ENCODE results near the gene SMPDL3B. TPM values are rescaled to one million over a fixed set of nuclear protein-coding genes. Genes with fewer than 3 reads are reported as not detected.
A peak's percentile ranks its signal among the peaks of the same experiment; 100 is the strongest.

The SMPDL3B gene
- total and polyA plus RNA-seq, 2 experiments from 2014 or later, result 6.8 to 8.9 TPM

DNA sequence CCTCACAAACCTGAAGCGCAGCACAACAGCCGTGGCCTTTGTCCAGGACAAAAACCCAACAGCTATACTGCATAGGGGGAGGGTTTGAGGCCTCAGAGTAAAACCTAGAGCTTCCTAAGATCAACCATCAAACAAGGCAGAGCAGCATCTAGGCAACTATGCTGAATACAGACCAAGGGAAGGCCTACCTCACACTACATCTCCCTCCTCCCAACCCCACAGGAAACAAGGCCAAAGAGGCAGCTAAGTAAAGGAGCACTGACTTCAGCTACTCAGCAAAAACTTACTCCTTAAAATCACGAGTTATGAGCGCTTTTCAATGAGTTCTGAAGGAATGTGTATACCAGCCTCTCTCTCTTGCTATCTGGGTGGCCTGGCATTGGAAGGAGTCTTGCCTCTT lies 37.3 kb downstream of the SMPDL3B start:
- Histone ChIP-seq H3K36me3 (peaks cover 14% of the 10 kb centered on the region), H3K4me1 (ENCODE audit: low read depth) (no peaks in the 10 kb centered on the region), H3K9me3 (ENCODE audit: low read depth) (no peaks in the 10 kb centered on the region), H3K27ac (no peak overlapping the region), H3K4me3 (no peak overlapping the region), H3K27me3 (no peaks in the 10 kb centered on the region)
- no peak for DNase-seq (ENCODE audit: low read depth in 1 of 2, low spot score in 1 of 2)
- no peak for TF ChIP-seq CTCF (IDR thresholded peaks at IDR 0.05; ENCODE audit: low read depth, low read length)

DNA sequence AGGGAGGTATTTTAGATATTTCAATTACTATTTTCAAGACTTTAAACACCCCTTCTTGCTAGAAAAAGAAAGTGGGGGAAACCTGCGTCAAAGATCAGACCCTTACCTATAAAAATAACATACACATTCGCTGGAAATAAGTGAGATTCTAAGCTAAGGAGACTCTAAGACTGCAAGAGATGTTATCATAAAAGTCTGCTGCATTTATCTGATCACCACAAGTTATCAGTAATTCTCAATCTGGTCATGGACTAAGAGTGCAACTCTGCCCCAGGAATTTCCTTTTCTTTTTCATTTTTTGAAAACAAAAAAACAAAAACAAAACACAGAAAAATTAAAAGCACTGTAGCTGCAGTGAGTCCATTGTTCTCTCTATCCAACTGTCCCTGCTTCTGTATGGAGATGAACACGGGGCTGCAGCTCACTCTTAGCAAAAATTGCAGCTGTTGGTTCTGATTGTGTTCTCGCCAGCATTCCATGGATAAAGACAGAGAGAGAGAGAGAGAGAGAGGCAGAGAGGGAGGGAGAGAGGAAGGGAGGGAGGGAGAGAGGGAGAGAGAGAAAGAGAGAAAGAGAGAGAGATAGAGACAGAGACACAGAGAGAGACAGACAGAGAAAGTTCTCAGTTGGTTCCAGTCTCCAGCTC lies 39.1 kb downstream of the SMPDL3B start:
- Histone ChIP-seq H3K36me3 (peaks cover 15% of the 10 kb centered on the region), H3K27me3 (no peaks in the 10 kb centered on the region), H3K9me3 (ENCODE audit: low read depth) (no peaks in the 10 kb centered on the region), H3K27ac (no peak overlapping the region), H3K4me3 (no peak overlapping the region), H3K4me1 (ENCODE audit: low read depth) (no peaks in the 10 kb centered on the region)
- no peak for DNase-seq (ENCODE audit: low read depth in 1 of 2, low spot score in 1 of 2)
- TF ChIP-seq CTCF (IDR thresholded peaks at IDR 0.05; ENCODE audit: low read depth, low read length), result no peak

DNA sequence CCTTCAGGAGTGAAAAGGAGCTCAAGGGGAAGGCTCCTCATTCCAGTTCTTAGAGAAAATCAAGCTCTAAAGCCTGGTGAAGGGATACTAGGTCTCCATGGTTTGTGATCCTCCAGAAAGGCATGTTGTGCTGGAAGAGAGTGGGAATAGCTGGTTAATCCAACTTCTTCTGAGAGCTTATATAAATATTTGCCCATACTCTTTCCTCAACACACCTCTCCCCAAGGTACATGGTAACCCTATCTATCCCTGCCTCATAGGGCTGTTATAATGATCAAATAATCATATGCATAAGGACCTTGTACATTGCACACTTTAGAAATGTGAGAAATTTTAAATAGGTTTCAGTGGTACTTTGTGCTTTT lies 39.6 kb downstream of the SMPDL3B start:
- Histone ChIP-seq H3K27ac (no peak overlapping the region), H3K36me3 (peaks cover 15% of the 10 kb centered on the region), H3K4me1 (ENCODE audit: low read depth) (no peaks in the 10 kb centered on the region), H3K9me3 (ENCODE audit: low read depth) (no peaks in the 10 kb centered on the region), H3K27me3 (no peaks in the 10 kb centered on the region), H3K4me3 (no peak overlapping the region)
- TF ChIP-seq CTCF (IDR thresholded peaks at IDR 0.05; ENCODE audit: low read depth, low read length), result no peak
- no peak for DNase-seq (ENCODE audit: low read depth in 1 of 2, low spot score in 1 of 2)

- Histone ChIP-seq H3K9me3 (ENCODE audit: low read depth) (no peaks in the 10 kb centered on the region), H3K27me3 (no peaks in the 10 kb centered on the region), H3K36me3 (peaks cover 15% of the 10 kb centered on the region), H3K4me3 (no peak overlapping the region), H3K4me1 (ENCODE audit: low read depth) (no peaks in the 10 kb centered on the region), H3K27ac (no peak overlapping the region)
- peak; percentile 45 for TF ChIP-seq CTCF (IDR thresholded peaks at IDR 0.05; ENCODE audit: low read depth, low read length)
- peak; percentile 35 to 86 for DNase-seq (ENCODE audit: low read depth in 1 of 2, low spot score in 1 of 2)
Observed at GRCh38 chr1:27979151-27979858, 44.5 kb downstream of the SMPDL3B start.

DNA sequence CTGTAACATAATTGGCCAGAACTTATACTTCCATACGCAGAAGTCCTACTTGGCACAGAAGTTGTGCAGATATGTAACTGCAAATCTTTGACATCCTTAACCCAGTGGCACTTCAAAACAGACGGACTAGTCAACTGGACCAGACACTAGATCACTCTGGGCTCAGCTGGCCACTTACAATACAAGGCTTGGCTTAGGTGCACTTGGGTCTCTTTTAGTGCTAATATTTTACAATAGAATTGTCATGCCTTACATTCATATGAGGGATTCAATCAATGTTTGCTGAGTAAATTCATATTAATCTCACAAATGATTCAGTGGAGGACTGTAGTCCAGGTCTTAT lies 45.0 kb downstream of the SMPDL3B start:
- H3K9me3 ChIP-seq (ENCODE audit: low read depth), result no peaks in the 10 kb centered on the region
- no peak for TF ChIP-seq CTCF (IDR thresholded peaks at IDR 0.05; ENCODE audit: low read depth, low read length)
- peaks cover 10% of the 10 kb centered on the region for H3K36me3 ChIP-seq
- H3K27ac ChIP-seq, result no peak overlapping the region
- DNase-seq (ENCODE audit: low read depth in 1 of 2, low spot score in 1 of 2), result no peak
- no peaks in the 10 kb centered on the region for H3K27me3 ChIP-seq
- H3K4me1 ChIP-seq (ENCODE audit: low read depth), result no peaks in the 10 kb centered on the region
- H3K4me3 ChIP-seq, result no peak overlapping the region
